H1 (cell line): ENCODE measurements around the gene SHMT2. TPM values are rescaled to one million over a fixed set of nuclear protein-coding genes. Genes with fewer than 3 reads are reported as not detected.

Source experiments
- CTCF ChIA-PET: fragments of 300-600 bp; sonication (Branson Sonifier 250); formaldehyde crosslinking; loops from one replicate; lab custom pipeline; 2021; ENCODE audit not compliant: partially characterized antibody; lab: Charles Lee
- POLR2A ChIA-PET: fragments of 300-600 bp; sonication (Branson Sonifier 250); formaldehyde crosslinking; loops from one replicate; lab custom pipeline; 2021; ENCODE audit warnings: inconsistent platforms; ENCODE audit not compliant: partially characterized antibody; lab: Charles Lee
- DNase-seq, 2 experiments: peaks; one replicate each; pipeline versions ENCODE4 v3.0.0 to v3.0.0-alpha.2; 2010 to 2022; ENCODE audit warnings: low spot score in 2 of 2, low read depth in 1 of 2, mixed read lengths in 1 of 2
- FAIRE-seq: peaks from 2 replicates; lab custom pipeline; 2011; peaks lifted over from hg19 to GRCh38; lab: Jason Lieb, UNC
- H2AFZ ChIP-seq: 2 replicates; pipeline ENCODE4 v1.8.1; 2012; ENCODE audit warnings: low read length, inconsistent platforms
- H2AK5ac ChIP-seq: 2 replicates; pipeline ENCODE4 v1.6.1; 2013; ENCODE audit warnings: low read depth, low read length
- H2BK120ac ChIP-seq: replicated peaks from 2 replicates; pipeline ENCODE3; 2013; ENCODE audit warnings: low read depth, low read length, inconsistent platforms
- H2BK12ac ChIP-seq: 2 replicates; pipeline ENCODE4 v1.6.1; 2013; ENCODE audit warnings: low read depth, low read length
- H2BK15ac ChIP-seq: 2 replicates; pipeline ENCODE4 v1.6.1; 2013; ENCODE audit warnings: low read length
- H2BK20ac ChIP-seq: 2 replicates; pipeline ENCODE4 v1.6.1; 2013; ENCODE audit warnings: low read length
- H2BK5ac ChIP-seq: 2 replicates; pipeline ENCODE4 v1.6.1; 2013; ENCODE audit warnings: low read depth, low read length
- H3K14ac ChIP-seq: 2 replicates; pipeline ENCODE4 v1.6.1; 2013; ENCODE audit warnings: inconsistent platforms; ENCODE audit not compliant: insufficient read length
- H3K18ac ChIP-seq: 2 replicates; pipeline ENCODE4 v1.6.1; 2013; ENCODE audit warnings: low read length; ENCODE audit errors: extremely low read depth
- H3K23ac ChIP-seq: 2 replicates; pipeline ENCODE4 v1.6.1; 2013; ENCODE audit warnings: inconsistent platforms; ENCODE audit not compliant: insufficient read length
- H3K23me2 ChIP-seq: 2 replicates; pipeline ENCODE4 v1.6.1; 2013; ENCODE audit warnings: low read depth, low read length
- H3K27ac ChIP-seq: 2 replicates; pipeline ENCODE4 v1.6.1; 2011; ENCODE audit warnings: low read depth, low read length, inconsistent platforms
- H3K27me3 ChIP-seq, 4 experiments: replicated peaks in 1 of 4; 1 replicate in 1 of 4; 2 replicates in 3 of 4; pipeline versions ENCODE4 v1.6.1 to v1.8.1; 2011 to 2013; ENCODE audit warnings: low read length in 3 of 4, mild to moderate bottlenecking in 3 of 4, inconsistent platforms in 2 of 4, mixed read lengths in 2 of 4, moderate library complexity in 1 of 4; ENCODE audit not compliant: control insufficient read depth in 3 of 4, insufficient read depth in 3 of 4; ENCODE audit errors: extremely low read depth in 1 of 4
- H3K36me3 ChIP-seq, 4 experiments: 2 replicates each; pipeline versions ENCODE4 v1.6.1 to v1.8.1; 2011 to 2013; ENCODE audit warnings: mild to moderate bottlenecking in 4 of 4, low read length in 3 of 4, moderate library complexity in 2 of 4, control low read depth in 1 of 4, inconsistent platforms in 1 of 4; ENCODE audit not compliant: insufficient read depth in 4 of 4, control insufficient read depth in 2 of 4
- H3K4ac ChIP-seq: replicated peaks from 2 replicates; pipeline ENCODE3; 2013; ENCODE audit warnings: low read length, low read depth, mixed read lengths, inconsistent platforms; ENCODE audit not compliant: insufficient read length
- H3K4me1 ChIP-seq, 4 experiments: replicated peaks in 1 of 4; 1 replicate in 1 of 4; 2 replicates in 3 of 4; pipeline versions ENCODE4 v1.6.1 to v1.8.1; 2011 to 2013; ENCODE audit warnings: low read length in 3 of 4, inconsistent platforms in 2 of 4, mixed read lengths in 1 of 4; ENCODE audit not compliant: insufficient read depth in 4 of 4, control insufficient read depth in 3 of 4
- H3K4me2 ChIP-seq, 2 experiments: 2 replicates each; pipeline versions ENCODE4 v1.6.1 to v1.8.1; 2011 to 2013; ENCODE audit warnings: low read depth in 2 of 2, low read length in 2 of 2, control low read depth in 1 of 2, inconsistent platforms in 1 of 2, mild to moderate bottlenecking in 1 of 2; ENCODE audit not compliant: insufficient read depth in 1 of 2
- H3K4me3 ChIP-seq, 4 experiments: fragments of 200-600, 300-600 bp in 1 of 4; sonication (generic), shearing (Covaris generic), sonication (Bioruptor Twin) in 1 of 4; 2 replicates each; pipeline versions ENCODE4 v1.5.1 to v1.8.1; 2011 to 2016; ENCODE audit warnings: low read length in 4 of 4, low read depth in 3 of 4, control low read depth in 2 of 4, inconsistent platforms in 2 of 4, mild to moderate bottlenecking in 2 of 4, mixed read lengths in 1 of 4, moderate library complexity in 1 of 4; ENCODE audit not compliant: insufficient read depth in 2 of 4; ENCODE audit errors: extremely low read depth in 1 of 4
- H3K56ac ChIP-seq: replicated peaks from 2 replicates; pipeline ENCODE3; 2013; ENCODE audit warnings: low read depth, mild to moderate bottlenecking, mixed read lengths, low read length, inconsistent platforms; ENCODE audit not compliant: insufficient read length
- H3K79me1 ChIP-seq: 2 replicates; pipeline ENCODE4 v1.6.1; 2013; ENCODE audit warnings: low read depth, low read length, control low read depth
- H3K79me2 ChIP-seq, 2 experiments: 2 replicates each; pipeline versions ENCODE4 v1.6.1 to v1.8.1; 2012 to 2013; ENCODE audit warnings: low read length in 2 of 2, mild to moderate bottlenecking in 2 of 2, inconsistent platforms in 1 of 2; ENCODE audit not compliant: insufficient read depth in 2 of 2, control insufficient read depth in 1 of 2
- H3K9ac ChIP-seq, 4 experiments: replicated peaks in 1 of 4; 1 replicate in 1 of 4; 2 replicates in 3 of 4; pipeline versions ENCODE4 v1.6.1 to v1.8.1; 2011 to 2013; ENCODE audit warnings: low read depth in 3 of 4, low read length in 3 of 4, control low read depth in 2 of 4, mild to moderate bottlenecking in 2 of 4, moderate library complexity in 2 of 4, inconsistent platforms in 1 of 4; ENCODE audit errors: extremely low read depth in 1 of 4
- H3K9me3 ChIP-seq, 2 experiments: 2 replicates each; pipeline versions ENCODE4 v1.6.1 to v1.8.1; 2012 to 2013; ENCODE audit warnings: mild to moderate bottlenecking in 2 of 2, moderate library complexity in 2 of 2, control low read depth in 1 of 2, inconsistent platforms in 1 of 2, low read depth in 1 of 2, low read length in 1 of 2, mixed read lengths in 1 of 2; ENCODE audit not compliant: insufficient read depth in 2 of 2
- H4K20me1 ChIP-seq, 2 experiments: replicated peaks in 1 of 2; 2 replicates each; pipeline versions ENCODE3 to v1.8.1; 2011 to 2013; ENCODE audit warnings: inconsistent platforms in 2 of 2, low read length in 2 of 2, mild to moderate bottlenecking in 1 of 2; ENCODE audit not compliant: insufficient read depth in 2 of 2, control insufficient read depth in 1 of 2
- H4K5ac ChIP-seq: 2 replicates; pipeline ENCODE4 v1.6.1; 2013; ENCODE audit warnings: low read length, low read depth, mixed read lengths, inconsistent platforms; ENCODE audit not compliant: insufficient read length
- H4K8ac ChIP-seq: 2 replicates; pipeline ENCODE4 v1.8.0; 2013; ENCODE audit warnings: mild to moderate bottlenecking, moderate library complexity, low read length, inconsistent platforms; ENCODE audit not compliant: insufficient read depth; ENCODE audit errors: extremely low read depth
- H4K91ac ChIP-seq: replicated peaks from 2 replicates; pipeline ENCODE3; 2013; ENCODE audit warnings: low read length, mixed read lengths, inconsistent platforms; ENCODE audit not compliant: insufficient read length
- CTCF ChIP-seq, 3 experiments: IDR thresholded peaks; 1 replicate in 2 of 3; 2 replicates in 1 of 3; pipeline versions ENCODE4 v1.5.1 to v1.6.1; 2011; ENCODE audit warnings: low read length in 3 of 3, mild to moderate bottlenecking in 3 of 3, inconsistent platforms in 2 of 3, low read depth in 1 of 3, moderate library complexity in 1 of 3; ENCODE audit not compliant: insufficient read depth in 1 of 3; ENCODE audit errors: control extremely low read depth in 1 of 3
- HDAC2 ChIP-seq, 2 experiments: fragments of 300-600 bp in 1 of 2; sonication (generic) in 1 of 2; IDR thresholded peaks; 2 replicates each; pipeline ENCODE4 v1.6.1; 2011 to 2012; ENCODE audit warnings: low read depth in 2 of 2, low read length in 2 of 2, mild to moderate bottlenecking in 2 of 2, moderate library complexity in 2 of 2, borderline replicate concordance in 1 of 2, inconsistent platforms in 1 of 2
- WGBS, 2 experiments: shearing (Covaris generic) in 1 of 2; methylation state at CpG; one replicate each; pipeline versions ENCODE4 v1.1.6 to v1.1.7; 2013 to 2015; ENCODE audit warnings: low lambda C conversion rate in 2 of 2, mixed read lengths in 2 of 2, inconsistent platforms in 1 of 2, low coverage in 1 of 2, missing lambda C conversion rate in 1 of 2; ENCODE audit not compliant: insufficient replicate concordance in 2 of 2, insufficient coverage in 1 of 2, insufficient read length in 1 of 2; ENCODE audit errors: extremely low coverage in 1 of 2, missing lambda C conversion rate in 1 of 2; 5-methylcytosine and 5-hydroxymethylcytosine counted together
- polyA plus RNA-seq, 7 experiments: library from polyadenylated mRNA; depleted of rRNA in 3 of 7; stranded (reverse) in 5 of 7; unstranded in 2 of 7; fragments of >200 nt in 5 of 7; fragments of 200-250 nt in 2 of 7; gene quantifications; 1 replicate in 5 of 7; 2 replicates in 1 of 7; 4 replicates in 1 of 7; pipeline versions ENCODE4 v1.2.1 to v1.2.3, GENCODE V29; 2011 to 2013; ENCODE audit warnings: missing spikeins in 2 of 7, mixed read lengths in 2 of 7
- total RNA-seq: library from RNA; stranded (reverse); fragmentation: NEBNext Ultra II Directional; extraction: Animal tissue kit (Norgen Biotek cat#: 25700); gene quantifications from 2 replicates; pipeline ENCODE4 v1.2.1, GENCODE V29; 2021

Gene SHMT2
- total and polyA plus RNA-seq, 2 of the 8 experiments (the other 6 are each of a cell fraction or from before 2014, with no cell fraction given), result 274 to 520 TPM

GRCh38 chr12:57240926-57241401, 11.5 kb downstream of the SHMT2 start:
- H3K56ac ChIP-seq, result no peak overlapping the region
- H3K14ac ChIP-seq, result no peak overlapping the region
- peak overlapping the region; percentile 87 for H3K18ac ChIP-seq
- no peak for TF ChIP-seq HDAC2 (IDR thresholded peaks at IDR 0.05; ENCODE audit: borderline replicate concordance in 1 of 2, low read depth in 2 of 2, low read length in 2 of 2)
- TF ChIP-seq CTCF (IDR thresholded peaks at IDR 0.05; ENCODE audit: control extremely low read depth in 1 of 3, insufficient read depth in 1 of 3, low read depth in 1 of 3, low read length in 3 of 3), result peak in 1 of 3 experiments; percentile 19; a peak in 1 of 4 replicates
- no peaks in the 10 kb centered on the region for H3K79me2 ChIP-seq
- no peak overlapping the region for H2AFZ ChIP-seq
- ChIA-PET POLR2A (interaction anchor here (0.7 to 23.7 kb wide), 15 partner anchors 8 to 278 kb away, joined by 3 to 852 read pairs (median 4); partner anchors contain the start of genes INHBE, LRP1, NXPH4 and SHMT2), CTCF (interaction anchor here (1.0 to 27.9 kb wide), 12 partner anchors 10 to 234 kb away, joined by 3 to 726 read pairs (median 7); partner anchors contain the start of genes GLI1, INHBE, NXPH4 and SHMT2)
- H3K4me3 ChIP-seq, result peak overlapping the region; percentile 42 to 67 (median 46); a peak in 6 of 8 replicates
- no peak overlapping the region for H4K8ac ChIP-seq
- H2BK5ac ChIP-seq, result no peak overlapping the region
- peaks cover 6 to 61% (median 37%) of the 10 kb centered on the region in 4 experiments; a peak in 6 of 7 replicates for H3K4me1 ChIP-seq
- no peak overlapping the region for H3K9ac ChIP-seq
- no peak overlapping the region for H3K4ac ChIP-seq
- H3K23ac ChIP-seq, result no peak overlapping the region
- DNase-seq, result peak in 1 of 2 experiments; percentile 68
- no peaks in the 10 kb centered on the region for H3K79me1 ChIP-seq
- peaks cover 26% of the 10 kb centered on the region for H3K23me2 ChIP-seq
- H4K91ac ChIP-seq, result no peak overlapping the region
- H2AK5ac ChIP-seq, result peak overlapping the region; percentile 87
- H2BK120ac ChIP-seq, result no peak overlapping the region
- peak overlapping the region; percentile 72; the same call in 1 of the 2 replicates for H2BK15ac ChIP-seq
- H4K20me1 ChIP-seq, result peaks cover 9 to 14% of the 10 kb centered on the region in 2 experiments
- no peak overlapping the region for H2BK20ac ChIP-seq
- WGBS, 2 experiments, result 9% methylated on average over 19 of the region's 19 CpGs; no CpG with 5 or more reads in 1 of the 2 experiments
- H4K5ac ChIP-seq, result no peak overlapping the region
- no peak for FAIRE-seq
- peak overlapping the region; percentile 89 to 91 for H3K4me2 ChIP-seq
- H2BK12ac ChIP-seq, result peak overlapping the region; percentile 71; the same call in 1 of the 2 replicates
- no peak overlapping the region for H3K27ac ChIP-seq
- no peaks in the 10 kb centered on the region for H3K9me3 ChIP-seq
- H3K36me3 ChIP-seq, result no peaks in the 10 kb centered on the region
- H3K27me3 ChIP-seq, result peaks cover 59 to 78% (median 73%) of the 10 kb centered on the region in 4 experiments
